Measurements from ENCODE around the gene FIP1L1.
A peak's percentile ranks its signal among the peaks of the same experiment; 100 is the strongest.

Gene FIP1L1

DNA sequence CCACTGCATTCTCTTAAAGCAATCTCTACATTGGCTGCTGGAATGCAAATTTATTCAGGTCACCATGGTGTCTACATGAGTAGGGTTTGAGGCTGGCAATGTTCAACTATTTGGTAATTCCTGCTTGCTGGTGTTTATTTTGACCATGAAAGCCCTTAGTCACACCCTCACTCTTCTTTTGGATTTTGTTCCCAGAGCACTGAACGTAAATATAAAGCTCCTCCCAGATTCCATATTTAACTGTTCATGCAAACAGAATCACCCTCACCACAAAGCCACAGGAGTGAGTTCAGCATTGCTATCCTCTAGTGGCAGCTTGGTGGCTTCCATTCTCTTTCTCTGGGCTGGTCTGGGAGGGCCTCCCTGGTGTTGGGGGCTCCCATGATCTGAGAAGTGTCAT lies 131.0 kb downstream of the FIP1L1 start:
- Histone ChIP-seq H3K4me3 (ENCODE audit: low read depth in 1 of 5, low read length in 5 of 5) (peak overlapping the region in 3 of 5 donors; percentile 26 to 59 (median 50)), H3K36me3 (ENCODE audit: control insufficient read depth in 5 of 5, insufficient read depth in 5 of 5, low read length in 5 of 5) (peaks cover 0 to 3% (median 0%) of the 10 kb centered on the region in 5 donors), H3K27me3 (ENCODE audit: control insufficient read depth in 5 of 5, insufficient read depth in 4 of 5, low read length in 5 of 5) (no peaks in the 10 kb centered on the region), H3K27ac (ENCODE audit: low read depth, low read length) (peak overlapping the region; percentile 70), H3K9ac (ENCODE audit: low read length in 5 of 5) (no peak overlapping the region), H3K4me1 (ENCODE audit: control insufficient read depth in 5 of 5, insufficient read depth in 5 of 5, low read length in 5 of 5) (peaks cover 2 to 19% (median 13%) of the 10 kb centered on the region in 5 donors), H3K9me3 (ENCODE audit: control insufficient read depth in 5 of 5, low read length in 5 of 5) (no peaks in the 10 kb centered on the region)

DNA sequence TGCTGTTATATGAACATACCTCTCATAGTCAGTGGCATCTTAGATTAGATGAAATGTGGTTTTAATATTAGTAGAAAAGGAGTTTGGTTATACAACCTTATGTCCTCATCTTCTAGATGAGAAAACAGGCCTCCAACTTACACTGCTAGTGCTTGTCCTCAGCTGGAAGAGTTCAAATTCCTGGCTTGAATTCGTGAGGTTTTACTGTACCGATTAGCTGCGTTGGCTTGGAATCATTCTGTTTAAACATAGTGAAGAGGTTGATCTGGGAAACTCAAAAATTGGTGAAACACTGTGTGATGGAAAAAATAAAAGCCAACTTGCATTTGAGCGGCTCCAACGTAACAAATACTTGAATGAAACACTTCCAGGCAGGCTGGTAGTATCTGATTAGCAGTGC lies 132.9 kb downstream of the FIP1L1 start:
- Histone ChIP-seq H3K27ac (ENCODE audit: low read depth, low read length) (peak overlapping the region; percentile 14), H3K4me1 (ENCODE audit: control insufficient read depth in 5 of 5, insufficient read depth in 5 of 5, low read length in 5 of 5) (peaks cover 2 to 19% (median 13%) of the 10 kb centered on the region in 5 donors)

More for the DNA sequence above, 132.9 kb downstream of the FIP1L1 start:
- H3K4me3 ChIP-seq (ENCODE audit: low read depth in 1 of 5, low read length in 5 of 5) = no peak overlapping the region
- no peaks in the 10 kb centered on the region for H3K9me3 ChIP-seq (ENCODE audit: control insufficient read depth in 5 of 5, low read length in 5 of 5)
- H3K9ac ChIP-seq (ENCODE audit: low read length in 5 of 5) = no peak overlapping the region
- no peaks in the 10 kb centered on the region for H3K27me3 ChIP-seq (ENCODE audit: control insufficient read depth in 5 of 5, insufficient read depth in 4 of 5, low read length in 5 of 5)
- no peaks in the 10 kb centered on the region for H3K36me3 ChIP-seq (ENCODE audit: control insufficient read depth in 5 of 5, insufficient read depth in 5 of 5, low read length in 5 of 5)

Data from subcutaneous abdominal adipose tissue (tissue), 5 donors.